AML-193 (cell line): ENCODE measurements around the gene GCSAML.
"Not testable (repeated sequence)": the region's sequence is repeated elsewhere in the genome, so short reads cannot be mapped to it uniquely, and the experiment has no call there.

ENCODE experiments used
- DNase-seq, 2 experiments: peaks; one replicate each; lab custom pipeline; 2025; lab: John Stamatoyannopoulos, UW

Gene GCSAML

DNA sequence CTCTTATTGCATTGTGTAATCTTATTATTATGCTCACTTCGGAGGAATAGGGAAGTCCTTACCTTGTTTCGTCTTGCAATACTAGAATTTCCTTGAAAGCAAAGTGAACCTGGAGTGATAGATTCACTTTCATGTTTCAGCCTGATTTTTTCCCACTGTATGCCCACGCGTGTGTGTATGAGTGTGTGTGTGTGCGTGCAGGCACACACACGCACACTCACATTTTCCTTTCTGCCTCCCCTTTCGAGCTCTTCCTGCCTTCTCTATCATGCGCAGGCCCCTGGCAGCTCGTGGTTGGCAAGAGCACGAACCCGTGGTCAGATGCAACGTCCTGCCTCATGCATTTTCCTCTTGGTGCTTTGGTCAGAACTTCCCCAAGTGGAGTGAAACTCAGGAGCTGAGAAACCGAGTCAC lies at the start of gene GCSAML:
Gene GCSAML (plus strand): TSS at position 366 of the 414 bp plus-strand sequence. CDS start 58 bp downstream, outside the sequence.
- peak; percentile 47 to 71 for DNase-seq

DNA sequence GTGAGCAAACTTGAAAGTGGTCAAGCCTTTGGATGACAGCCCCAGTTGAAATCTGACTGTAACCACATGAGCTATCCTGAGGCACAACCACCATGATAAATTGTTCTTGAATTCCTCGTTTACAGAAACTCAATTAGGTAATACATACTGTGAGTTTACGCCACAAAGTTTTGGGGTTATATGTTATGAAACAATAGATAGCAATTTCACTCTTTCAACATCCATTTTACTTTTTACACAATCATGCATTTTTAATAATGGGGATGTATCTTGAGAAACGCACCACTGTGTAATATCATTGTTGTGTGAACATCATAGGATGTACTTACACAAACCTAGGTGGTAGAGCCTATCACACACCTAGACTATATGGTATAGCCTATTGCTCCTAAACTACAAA lies 48.1 kb upstream of the GCSAML start:
- DNase-seq: peak; percentile 95

- DNase-seq: no peak
These were observed 42.1 kb upstream of the GCSAML start for GRCh38 chr1:247506831-247507230.

- no peak for DNase-seq
These were observed 30.9 kb upstream of the GCSAML start for GRCh38 chr1:247517795-247518612.

- no peak for DNase-seq
These were observed 30.4 kb upstream of the GCSAML start for GRCh38 chr1:247518613-247518891.

DNA sequence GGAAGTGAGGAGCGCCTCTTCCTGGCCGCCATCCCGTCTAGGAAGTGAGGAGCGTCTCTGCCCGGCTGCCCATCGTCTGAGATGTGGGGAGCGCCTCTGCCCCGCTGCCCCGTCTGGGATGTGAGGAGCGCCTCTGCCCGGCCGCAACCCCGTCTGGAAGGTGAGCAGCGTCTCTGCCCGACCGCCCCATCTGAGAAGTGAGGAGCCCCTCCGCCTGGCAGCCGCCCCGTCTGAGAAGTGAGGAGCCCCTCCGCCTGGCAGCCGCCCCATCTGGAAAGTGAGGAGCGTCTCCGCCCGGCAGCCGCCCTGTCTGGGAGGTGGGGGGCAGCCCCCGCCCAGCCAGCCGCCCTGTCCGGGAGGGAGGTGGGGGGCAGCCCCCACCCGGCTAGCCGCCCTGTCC lies 27.0 kb upstream of the GCSAML start:
- DNase-seq: not testable (repeated sequence)

GRCh38 chr1:247528812-247529474 lies 20.0 kb upstream of the GCSAML start:
- no peak for DNase-seq

DNA sequence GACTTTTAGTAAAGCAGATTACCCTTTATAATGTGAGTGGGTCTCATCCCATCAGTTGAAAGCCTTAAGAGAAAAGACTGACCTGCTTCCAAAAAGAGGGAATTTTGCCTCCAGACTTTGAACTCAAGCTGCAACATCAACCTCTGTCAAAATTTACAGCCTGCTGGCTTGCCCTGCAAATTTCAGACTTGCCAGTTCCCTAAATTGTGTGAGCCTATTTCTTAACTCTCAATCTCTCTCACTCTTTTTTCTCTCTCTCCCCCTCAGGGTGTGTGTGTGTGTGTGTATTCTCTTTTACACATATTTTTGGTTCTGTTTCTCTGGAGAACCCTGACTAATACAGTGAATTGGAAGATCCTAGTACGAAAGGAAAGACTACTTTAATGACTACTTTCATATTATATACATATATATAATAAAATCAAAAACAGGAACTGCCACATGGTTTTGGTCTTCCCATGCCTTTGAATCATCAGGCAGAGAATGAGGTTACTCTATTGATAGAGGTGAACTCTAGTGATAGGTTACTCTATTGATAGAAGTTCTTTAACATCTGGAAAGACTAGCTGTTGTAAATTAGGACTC lies 19.1 kb upstream of the GCSAML start:
- peak; percentile 15 to 22 for DNase-seq

GRCh38 chr1:247530785-247531184 lies 18.1 kb upstream of the GCSAML start:
- no peak for DNase-seq

- no peak for DNase-seq
These were observed 17.0 kb upstream of the GCSAML start for GRCh38 chr1:247531937-247532336.

DNA sequence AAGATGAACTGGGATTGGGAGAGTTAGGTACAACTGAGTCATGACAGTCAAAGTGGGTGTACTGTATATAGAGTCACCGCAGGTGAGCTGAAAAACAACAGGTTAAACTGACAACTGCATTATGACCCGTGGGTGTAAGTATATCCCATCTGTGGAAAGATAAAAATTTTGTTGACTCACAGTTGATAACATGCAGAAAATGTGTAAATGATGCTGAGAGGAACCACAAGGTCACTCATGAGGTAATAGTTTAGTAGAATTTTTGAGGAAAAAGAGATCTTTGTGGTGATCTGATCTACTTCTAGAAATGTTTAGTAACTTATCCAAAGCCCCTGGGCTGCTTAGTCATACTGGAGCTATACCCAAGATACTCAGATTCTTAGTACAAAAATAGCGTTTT lies 13.5 kb upstream of the GCSAML start:
- DNase-seq: no peak

- DNase-seq: no peak
These were observed 12.6 kb upstream of the GCSAML start, which contains the start of gene OR2C3 for GRCh38 chr1:247536340-247536739. TSS of gene OR2C3 (minus strand) at chr1:247536440. CDS start at chr1:247532511, 3,929 bp downstream.

DNA sequence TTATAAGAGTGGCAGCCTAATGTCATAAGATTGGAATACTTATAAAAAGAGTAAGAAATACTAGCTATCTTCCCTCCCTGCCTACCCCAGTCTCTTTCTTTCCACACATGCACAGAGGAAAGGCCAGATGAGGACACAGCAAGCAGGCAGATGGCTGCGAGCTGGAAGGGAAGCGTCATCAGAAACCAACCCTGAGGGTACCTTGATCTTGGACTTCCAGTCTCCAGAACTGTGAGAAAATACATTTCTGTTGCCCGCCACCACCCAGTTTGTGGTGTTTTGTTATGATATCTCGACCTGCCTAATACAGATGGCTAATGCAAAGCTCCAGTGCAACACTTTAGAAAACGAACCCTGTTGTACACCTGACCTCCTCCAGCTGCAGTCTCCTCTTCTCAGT lies 10.4 kb upstream of the GCSAML start:
- DNase-seq: no peak

DNA sequence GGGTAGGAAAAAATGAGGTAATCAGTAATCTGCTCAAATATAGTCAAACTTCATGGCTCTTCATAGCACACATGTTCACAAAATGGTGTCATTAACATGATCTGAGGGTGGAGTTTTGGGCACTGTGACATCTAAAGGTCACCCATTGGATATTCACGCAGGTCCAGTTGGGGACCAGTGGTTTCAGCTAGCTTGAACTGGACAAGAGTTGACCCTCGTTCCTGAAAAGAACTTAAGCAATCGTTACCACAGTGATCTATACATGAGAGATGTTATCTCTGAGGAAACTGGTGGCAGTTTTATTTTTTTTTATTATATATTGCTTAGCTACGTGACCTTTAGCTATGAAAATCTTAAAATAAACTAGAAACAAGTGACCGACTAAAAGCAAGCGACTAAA lies 9.7 kb upstream of the GCSAML start:
- DNase-seq: no peak

DNA sequence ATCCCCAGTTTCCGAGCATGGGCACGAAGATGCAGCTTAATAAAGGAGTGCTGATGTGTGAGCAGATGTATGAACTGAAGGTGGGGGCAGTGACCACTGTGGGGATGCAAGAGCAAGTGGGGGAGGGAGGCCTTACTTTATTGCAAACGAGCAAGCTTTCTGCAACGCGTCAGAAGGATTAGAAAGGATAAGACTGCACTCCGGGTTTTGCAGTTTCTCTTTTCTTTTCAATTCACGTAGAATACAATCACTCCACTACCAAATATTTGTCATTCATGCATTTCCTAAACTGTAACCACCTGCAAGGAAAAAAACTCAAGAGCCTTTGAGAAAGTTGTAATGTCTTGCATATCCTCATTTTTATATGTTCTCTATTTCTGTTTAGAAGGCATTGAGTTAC lies 8.4 kb upstream of the GCSAML start:
- DNase-seq: no peak

DNA sequence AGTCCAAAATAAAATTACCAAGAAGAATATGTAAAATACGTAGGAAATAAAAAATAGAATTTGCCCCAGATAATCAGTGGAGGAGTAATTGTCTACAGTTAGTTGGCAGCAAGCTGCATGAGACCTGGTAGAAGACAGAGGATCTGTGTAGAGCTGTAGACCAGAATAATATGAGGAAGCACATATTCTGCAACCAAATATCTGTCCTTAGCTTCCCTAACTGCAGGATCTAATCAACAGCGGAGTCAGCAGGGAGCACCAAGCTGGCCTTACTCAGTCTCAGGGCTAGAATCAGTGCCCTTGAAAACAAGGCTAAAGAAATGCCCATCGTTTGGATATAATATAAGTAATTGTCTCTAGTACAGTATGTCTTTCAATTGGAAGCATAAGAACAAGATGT lies 6.1 kb upstream of the GCSAML start:
- DNase-seq: no peak

GRCh38 chr1:247548092-247548491 lies 842 bp upstream of the GCSAML start:
- no peak for DNase-seq

DNA sequence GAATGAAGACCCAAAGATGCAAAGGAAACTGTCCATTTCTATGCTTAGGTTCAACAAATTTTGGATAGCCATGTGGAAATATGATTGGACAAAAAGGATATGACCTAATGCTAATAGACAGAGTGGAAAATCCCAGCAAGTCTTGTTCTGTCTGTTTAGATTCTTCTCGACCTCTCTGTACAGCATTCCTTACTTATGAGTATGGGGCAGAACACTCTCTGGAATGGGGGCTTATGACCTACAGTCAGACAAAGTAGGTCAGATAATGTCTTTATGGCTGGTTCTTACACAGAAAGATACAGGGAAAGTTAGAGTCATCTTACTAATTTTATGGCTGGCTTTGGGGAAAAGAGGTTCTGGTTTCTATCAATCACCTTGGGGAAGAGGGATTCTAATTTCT lies 2.8 kb downstream of the GCSAML start:
- no peak for DNase-seq

GRCh38 chr1:247552231-247552630 lies 3.3 kb downstream of the GCSAML start:
- DNase-seq: no peak

GRCh38 chr1:247557926-247558674 lies 9.2 kb downstream of the GCSAML start:
- DNase-seq: no peak

DNA sequence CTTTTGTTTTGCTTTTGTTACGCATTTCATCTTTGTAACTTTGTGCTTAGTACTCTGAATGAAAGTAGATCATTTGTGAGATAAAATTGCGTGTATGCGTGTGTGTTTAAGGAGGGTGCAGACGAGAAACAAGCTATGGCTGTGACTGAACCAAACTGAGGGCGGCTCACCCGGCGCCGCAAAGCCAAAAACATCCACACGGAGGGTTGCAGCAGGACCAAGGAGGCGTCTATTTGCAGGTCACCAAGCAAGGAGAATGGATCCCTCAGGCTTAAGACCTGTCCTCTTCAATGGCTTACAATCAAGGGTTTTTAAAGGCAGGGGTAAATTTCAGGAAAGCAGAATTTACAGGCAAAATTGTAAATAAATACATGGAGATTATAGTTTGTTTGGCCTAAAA lies 12.8 kb downstream of the GCSAML start:
- no peak for DNase-seq

- DNase-seq: no peak
These were observed 13.3 kb downstream of the GCSAML start for GRCh38 chr1:247562198-247562597.

GRCh38 chr1:247574236-247574635 lies 25.3 kb downstream of the GCSAML start:
- DNase-seq: no peak
